PC-3 (cell line): ENCODE measurements around the gene KCNQ1. TPM values are rescaled to one million over a fixed set of nuclear protein-coding genes. Genes with fewer than 3 reads are reported as not detected.
A peak's percentile ranks its signal among the peaks of the same experiment; 100 is the strongest.

Experiments
- ATAC-seq: fragments of 200-7000 bp; cut with Tn5 transposase; 2 replicates; pipeline ENCODE4 v1.9.1; 2020; ENCODE audit warnings: mild to moderate bottlenecking, moderate library complexity
- BruUV-seq: library from RNA; stranded (reverse); fragments of 400-500 nt; replicated peaks from 2 replicates; lab custom pipeline; 2021; lab: Mats Ljungman, UMichigan
- CTCF ChIA-PET: fragments of 300-600 bp; sonication (Branson Sonifier 250); formaldehyde crosslinking; loops from one replicate; lab custom pipeline; 2022; ENCODE audit warnings: antibody characterized with exemption; lab: Charles Lee
- POLR2A ChIA-PET: fragments of 300-600 bp; sonication (Branson Sonifier 250); formaldehyde crosslinking; loops from one replicate; lab custom pipeline; 2022; ENCODE audit warnings: antibody characterized with exemption; ENCODE audit not compliant: unreplicated experiment; lab: Charles Lee
- DNase-seq: peaks from one replicate; pipeline ENCODE4 v3.0.0-alpha.2; 2015
- H2AFZ ChIP-seq: fragments of 300-600 bp; sonication (generic); 2 replicates; pipeline ENCODE4 v1.6.0; 2016; ENCODE audit warnings: antibody characterized with exemption, low read length
- H3F3A ChIP-seq: fragments of 300-600 bp; sonication (generic); one replicate; pipeline ENCODE4 v1.6.0; 2017; ENCODE audit warnings: antibody characterized with exemption, low read length, control low read depth, mild to moderate bottlenecking; ENCODE audit not compliant: unreplicated experiment
- H3K27ac ChIP-seq: fragments of 300-600 bp; sonication (generic); 2 replicates; pipeline ENCODE4 v1.5.1; 2016; ENCODE audit warnings: mild to moderate bottlenecking, low read length
- H3K27me3 ChIP-seq: fragments of 300-600 bp; sonication (generic); 2 replicates; pipeline ENCODE4 v1.6.1; 2016; ENCODE audit warnings: low read length, mixed read lengths
- H3K36me3 ChIP-seq: fragments of 300-600 bp; sonication (generic); 2 replicates; pipeline ENCODE4 v1.6.1; 2016; ENCODE audit warnings: low read depth, mixed run types, low read length, mixed read lengths
- H3K4me1 ChIP-seq: fragments of 300-600 bp; sonication (generic); 2 replicates; pipeline ENCODE4 v1.5.1; 2016; ENCODE audit warnings: low read length; ENCODE audit not compliant: insufficient read depth
- H3K4me2 ChIP-seq: fragments of 300-600 bp; sonication (generic); 2 replicates; pipeline ENCODE4 v1.6.0; 2016; ENCODE audit warnings: low read length
- H3K4me3 ChIP-seq: fragments of 300-600 bp; sonication (generic); 2 replicates; pipeline ENCODE4 v1.5.1; 2016; ENCODE audit warnings: mild to moderate bottlenecking, low read length, mixed read lengths
- H3K79me2 ChIP-seq: fragments of 300-600 bp; sonication (generic); 2 replicates; pipeline ENCODE4 v1.6.1; 2017; ENCODE audit warnings: low read length, mixed read lengths
- H3K9ac ChIP-seq: fragments of 300-600 bp; sonication (generic); 2 replicates; pipeline ENCODE4 v1.6.0; 2016; ENCODE audit warnings: mild to moderate bottlenecking, low read length
- H3K9me2 ChIP-seq: fragments of 300-600 bp; sonication (generic); replicated peaks from 2 replicates; pipeline ENCODE4 v1.6.1; 2016; ENCODE audit warnings: mixed run types, low read length, mixed read lengths
- H3K9me3 ChIP-seq: fragments of 300-600 bp; sonication (generic); 2 replicates; pipeline ENCODE4 v1.6.1; 2016; ENCODE audit warnings: low read length, mixed read lengths
- H4K20me1 ChIP-seq: fragments of 300-600 bp; sonication (generic); 2 replicates; pipeline ENCODE4 v1.6.1; 2016; ENCODE audit warnings: low read length, mixed read lengths
- CTCF ChIP-seq: fragments of 300-600 bp; sonication (generic); conservative IDR thresholded peaks from 2 replicates; pipeline ENCODE4 v1.5.1; 2017; ENCODE audit warnings: antibody characterized with exemption, low read depth, mild to moderate bottlenecking, low read length
- EZH2 ChIP-seq: fragments of 300-600 bp; sonication (generic); IDR thresholded peaks from one replicate; pipeline ENCODE4 v1.6.1; 2017; ENCODE audit warnings: antibody characterized with exemption, mild to moderate bottlenecking, low read length; ENCODE audit not compliant: unreplicated experiment
- EZH2phosphoT487 ChIP-seq: fragments of 300-600 bp; sonication (generic); IDR thresholded peaks from 2 replicates; pipeline ENCODE4 v1.6.1; 2018; ENCODE audit warnings: mild to moderate bottlenecking, antibody characterized with exemption, low read length, borderline replicate concordance
- intact Hi-C: fragments of 100-400 bp; cut with micrococcal nuclease; formaldehyde crosslinking; loops from 2 replicates; pipeline ENCODE4 v1.9.0; 2023
- total RNA-seq: library from RNA; depleted of rRNA; stranded (reverse); fragments of >200 nt; gene quantifications from 2 replicates; pipeline ENCODE4 v1.2.3, GENCODE V29; 2014

Gene KCNQ1
- total RNA-seq, 1 experiment from 2014 or later, result 0.40 TPM

DNA sequence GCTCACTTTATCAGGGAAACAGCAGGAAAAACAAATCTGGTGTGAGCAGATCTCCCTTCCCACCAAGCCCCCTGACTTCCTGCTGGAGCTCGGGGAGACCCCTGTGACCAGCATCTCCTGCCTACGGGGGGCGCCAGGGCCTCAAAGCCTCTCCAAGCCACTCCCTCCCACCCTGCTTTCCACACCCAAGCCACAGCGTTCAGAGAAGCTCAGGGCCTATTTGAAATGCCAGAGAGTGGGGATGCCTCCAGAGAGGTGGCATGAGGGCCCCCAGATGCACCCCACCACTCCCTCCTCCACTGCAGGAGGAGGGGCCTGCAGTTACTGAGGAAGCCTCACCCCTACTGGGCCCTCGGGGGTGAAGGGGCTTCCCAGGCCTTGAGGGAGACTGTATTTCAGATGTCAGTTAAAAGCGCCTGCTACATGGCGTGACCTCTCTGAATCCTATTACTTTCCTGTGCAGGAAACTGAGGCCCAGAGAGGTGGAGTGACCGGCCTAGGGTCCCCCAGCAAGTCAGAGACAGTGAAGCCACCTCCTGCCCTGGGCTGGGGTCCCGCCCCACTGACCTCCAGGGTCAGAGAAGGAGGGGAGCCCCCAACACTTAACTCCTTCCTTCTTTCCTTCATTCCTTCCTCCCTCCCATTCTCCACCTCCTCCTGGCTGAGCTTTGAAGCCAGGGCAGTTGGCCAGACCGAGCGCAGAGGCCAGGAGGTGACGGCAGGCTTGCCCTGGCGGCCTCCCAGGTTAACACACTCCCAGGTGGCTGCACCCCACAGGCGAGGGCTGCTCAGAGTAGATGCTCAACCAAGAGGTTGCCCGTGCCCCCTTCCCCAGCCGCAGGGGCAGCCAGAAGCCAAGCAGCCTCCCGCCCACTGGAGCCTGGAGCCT lies 446.8 kb downstream of the KCNQ1 start:
- Histone ChIP-seq H3K27me3 (no peaks in the 10 kb centered on the region), H3K36me3 (no peaks in the 10 kb centered on the region), H3F3A (no peaks in the 10 kb centered on the region), H3K9ac (peak overlapping the region; percentile 68), H3K79me2 (no peaks in the 10 kb centered on the region), H3K9me2 (no peaks in the 10 kb centered on the region), H2AFZ (peak overlapping the region; percentile 94), H4K20me1 (no peaks in the 10 kb centered on the region), H3K9me3 (no peaks in the 10 kb centered on the region), H3K4me3 (peak overlapping the region; percentile 63; the same call in 1 of the 2 replicates), H3K27ac (no peak overlapping the region), H3K4me2 (peak overlapping the region; percentile 87), H3K4me1 (peaks cover 28% of the 10 kb centered on the region)
- ChIA-PET CTCF (interaction anchor here (0.6 to 3.4 kb wide), 5 partner anchors 37 to 360 kb away, joined by 3 to 40 read pairs (median 7); partner anchors contain the start of gene PHLDA2), POLR2A (interaction anchor here (1.0 kb wide), 1 partner anchor 38 kb away, joined by 3 read pairs; the partner anchor contains the start of gene PHLDA2)
- no peak for DNase-seq
- intact Hi-C loops, result loop anchor here (1.0 kb wide), 1 partner anchor 39 kb away; no protein-coding TSS in a partner anchor
- no TSS peak for BruUV-seq
- ATAC-seq, result peak; percentile 17
- TF ChIP-seq EZH2phosphoT487, result no peak
- peak; percentile 42; the same call in 1 of the 2 replicates for TF ChIP-seq CTCF
- TF ChIP-seq EZH2, result no peak

DNA sequence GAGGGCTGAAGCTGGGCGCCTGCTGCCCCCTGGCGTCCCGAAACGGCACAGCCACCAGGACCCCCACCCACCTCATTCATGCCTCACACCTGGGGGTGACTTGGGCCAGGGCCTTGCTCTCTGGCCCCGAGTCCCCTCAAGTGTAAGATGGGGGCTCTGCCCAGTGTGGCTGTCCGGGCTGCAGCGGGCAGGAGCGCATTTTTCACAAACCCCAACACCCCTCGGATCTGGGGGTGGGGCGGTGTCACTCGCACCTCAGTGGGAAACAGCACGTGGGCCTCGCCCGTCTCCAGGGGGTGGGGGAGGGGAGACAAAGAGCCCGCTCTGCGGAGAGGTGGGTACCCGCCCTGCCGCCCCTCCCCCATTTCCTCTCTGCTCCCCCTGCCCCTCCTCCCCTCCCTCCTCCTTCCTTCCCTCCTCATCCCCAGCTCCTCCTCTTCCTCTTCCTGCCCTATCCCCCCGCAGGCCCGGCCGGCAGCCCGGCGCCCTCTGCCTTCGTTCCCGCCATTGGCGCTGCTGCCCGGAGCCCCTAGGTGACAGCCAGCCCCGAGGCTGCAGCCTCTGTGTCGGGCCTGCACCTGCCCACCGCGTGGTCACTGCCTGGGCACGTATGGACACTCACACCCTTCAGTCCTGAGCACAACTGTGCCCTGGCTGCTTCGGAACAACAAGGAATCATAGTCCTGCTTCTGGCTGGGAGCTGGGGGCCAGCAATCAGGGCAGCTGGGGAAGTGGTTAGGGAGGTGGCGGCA lies 447.6 kb downstream of the KCNQ1 start:
- peak; percentile 88 for TF ChIP-seq CTCF
- TF ChIP-seq EZH2phosphoT487, result no peak
- intact Hi-C loops, result loop anchor here (1.0 kb wide), 1 partner anchor 38 kb away; no protein-coding TSS in a partner anchor
- H3K36me3 ChIP-seq, result no peaks in the 10 kb centered on the region
- H3K4me1 ChIP-seq, result peaks cover 28% of the 10 kb centered on the region
- peak overlapping the region; percentile 87 for H3K4me2 ChIP-seq
- H4K20me1 ChIP-seq, result no peaks in the 10 kb centered on the region
- CTCF ChIA-PET, result interaction anchor here (0.7 to 3.4 kb wide), 5 partner anchors 37 to 361 kb away, joined by 3 to 40 read pairs (median 7); partner anchors contain the start of gene PHLDA2
- no peaks in the 10 kb centered on the region for H3K79me2 ChIP-seq
- no peaks in the 10 kb centered on the region for H3F3A ChIP-seq
- peak overlapping the region; percentile 68 for H3K9ac ChIP-seq
- no TSS peak for BruUV-seq
- no peaks in the 10 kb centered on the region for H3K9me2 ChIP-seq
- ATAC-seq (peak; percentile 54), DNase-seq (peak; percentile 59)
- peak overlapping the region; percentile 52 for H3K27ac ChIP-seq
- H3K4me3 ChIP-seq, result peak overlapping the region; percentile 63
- peak overlapping the region; percentile 94 for H2AFZ ChIP-seq
- POLR2A ChIA-PET, result interaction anchor here (1.0 kb wide), 1 partner anchor 37 kb away, joined by 3 read pairs; the partner anchor contains the start of gene PHLDA2
- no peaks in the 10 kb centered on the region for H3K9me3 ChIP-seq
- H3K27me3 ChIP-seq, result no peaks in the 10 kb centered on the region
